Cardiac muscle cell (in vitro differentiated cells and primary cell): ENCODE data around the gene TIGAR. TPM values are rescaled to one million over a fixed set of nuclear protein-coding genes. Genes with fewer than 3 reads are reported as not detected.

Experiments
- DNase-seq, 2 donors: peaks; one replicate each; pipeline versions ENCODE4 v3.0.0 to v3.0.0-alpha.2; 2010 to 2017; ENCODE audit warnings: low read depth in 1 of 2, low spot score in 1 of 2
- H3K27ac ChIP-seq: fragments of 200-600 bp; sonication (generic); 2 replicates; pipeline ENCODE4 v1.5.1; 2016
- H3K27me3 ChIP-seq: fragments of 200-600 bp; sonication (generic); 2 replicates; pipeline ENCODE4 v1.6.0; 2016; ENCODE audit warnings: control low read depth
- H3K36me3 ChIP-seq: fragments of 200-600 bp; sonication (generic); 2 replicates; pipeline ENCODE4 v1.5.1; 2016; ENCODE audit warnings: control low read depth
- H3K4me1 ChIP-seq: fragments of 200-600 bp; sonication (generic); 2 replicates; pipeline ENCODE4 v1.8.1; 2017; ENCODE audit warnings: low read depth, mild to moderate bottlenecking, mixed run types
- H3K4me3 ChIP-seq: fragments of 200-600 bp; sonication (generic); 2 replicates; pipeline ENCODE4 v1.5.1; 2016; ENCODE audit warnings: mild to moderate bottlenecking
- H3K9me3 ChIP-seq: fragments of 200-600 bp; sonication (generic); 2 replicates; pipeline ENCODE4 v1.5.1; 2017; ENCODE audit warnings: low read depth, mild to moderate bottlenecking, control low read depth
- polyA plus RNA-seq: library from polyadenylated mRNA; unstranded; fragments of >200 nt; fragmentation: Nextera tagmentation; extraction: Ambion mirVana; gene quantifications from 2 replicates; pipeline ENCODE4 v1.2.1, GENCODE V29; 2016
- total RNA-seq: library from RNA; depleted of rRNA; stranded (reverse); fragments of >200 nt; gene quantifications from 2 replicates; pipeline ENCODE4 v1.2.3, GENCODE V29; 2016
- TF ChIP-seq, protein P1 (sequence below): IDR thresholded peaks from 2 replicates; pipeline ENCODE4 v1.5.1; 2012; ENCODE audit warnings: low read depth, mild to moderate bottlenecking, low read length

The TIGAR gene
- total and polyA plus RNA-seq, 2 experiments from 2014 or later = 2.7 to 16.4 TPM

DNA sequence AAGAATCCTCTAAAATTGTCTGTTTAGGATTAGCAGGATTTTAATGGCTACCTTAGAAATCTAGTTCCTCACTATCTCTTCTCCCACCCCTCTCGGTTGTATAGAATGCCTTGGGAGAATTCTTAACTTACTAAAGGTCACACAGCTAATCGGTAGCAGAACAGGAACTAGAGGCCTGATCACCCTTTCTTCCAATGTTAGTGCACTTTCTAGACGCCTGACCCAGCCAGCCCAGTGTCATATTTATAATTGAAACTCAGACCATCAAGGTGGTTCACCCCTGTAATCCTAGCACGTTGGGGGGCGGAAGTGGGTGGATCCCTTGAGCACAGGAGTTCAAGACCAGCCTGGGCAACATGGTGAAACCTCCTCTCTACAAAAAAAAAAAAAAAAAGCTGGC is 1.7 kb downstream of the TIGAR start:
- H3K36me3 ChIP-seq = no peaks in the 10 kb centered on the region
- H3K4me3 ChIP-seq = no peak overlapping the region
- H3K27ac ChIP-seq = no peak overlapping the region
- TF ChIP-seq, protein P1, sequence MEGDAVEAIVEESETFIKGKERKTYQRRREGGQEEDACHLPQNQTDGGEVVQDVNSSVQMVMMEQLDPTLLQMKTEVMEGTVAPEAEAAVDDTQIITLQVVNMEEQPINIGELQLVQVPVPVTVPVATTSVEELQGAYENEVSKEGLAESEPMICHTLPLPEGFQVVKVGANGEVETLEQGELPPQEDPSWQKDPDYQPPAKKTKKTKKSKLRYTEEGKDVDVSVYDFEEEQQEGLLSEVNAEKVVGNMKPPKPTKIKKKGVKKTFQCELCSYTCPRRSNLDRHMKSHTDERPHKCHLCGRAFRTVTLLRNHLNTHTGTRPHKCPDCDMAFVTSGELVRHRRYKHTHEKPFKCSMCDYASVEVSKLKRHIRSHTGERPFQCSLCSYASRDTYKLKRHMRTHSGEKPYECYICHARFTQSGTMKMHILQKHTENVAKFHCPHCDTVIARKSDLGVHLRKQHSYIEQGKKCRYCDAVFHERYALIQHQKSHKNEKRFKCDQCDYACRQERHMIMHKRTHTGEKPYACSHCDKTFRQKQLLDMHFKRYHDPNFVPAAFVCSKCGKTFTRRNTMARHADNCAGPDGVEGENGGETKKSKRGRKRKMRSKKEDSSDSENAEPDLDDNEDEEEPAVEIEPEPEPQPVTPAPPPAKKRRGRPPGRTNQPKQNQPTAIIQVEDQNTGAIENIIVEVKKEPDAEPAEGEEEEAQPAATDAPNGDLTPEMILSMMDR = no peak
- no peak for DNase-seq
- H3K27me3 ChIP-seq = no peaks in the 10 kb centered on the region
- peaks cover 5% of the 10 kb centered on the region for H3K4me1 ChIP-seq
- H3K9me3 ChIP-seq = no peaks in the 10 kb centered on the region

DNA sequence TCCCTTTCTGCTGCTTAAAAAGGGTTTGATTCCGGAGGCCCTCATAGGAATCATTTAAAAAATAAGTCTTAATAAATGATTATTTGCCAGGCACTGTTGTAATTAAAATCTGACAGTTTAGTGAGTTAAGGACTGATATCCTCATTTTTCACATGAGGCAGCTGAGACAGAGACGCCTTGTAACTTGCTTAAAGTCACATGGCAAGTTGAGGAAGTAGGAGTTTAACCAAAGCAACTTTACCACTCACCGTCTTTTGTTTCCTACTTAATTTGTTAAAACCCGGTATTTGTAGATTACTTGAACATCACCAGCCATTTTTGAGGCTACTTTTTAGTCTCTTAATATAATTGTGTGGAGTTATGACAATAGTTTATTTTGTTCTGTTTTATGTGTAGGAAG is 2.4 kb downstream of the TIGAR start:
- H3K36me3 ChIP-seq = no peaks in the 10 kb centered on the region
- no peak overlapping the region for H3K4me3 ChIP-seq
- no peak for DNase-seq
- no peak overlapping the region for H3K27ac ChIP-seq
- H3K4me1 ChIP-seq = peaks cover 5% of the 10 kb centered on the region
- no peaks in the 10 kb centered on the region for H3K27me3 ChIP-seq
- TF ChIP-seq, protein P1 = no peak
- H3K9me3 ChIP-seq = no peaks in the 10 kb centered on the region

DNA sequence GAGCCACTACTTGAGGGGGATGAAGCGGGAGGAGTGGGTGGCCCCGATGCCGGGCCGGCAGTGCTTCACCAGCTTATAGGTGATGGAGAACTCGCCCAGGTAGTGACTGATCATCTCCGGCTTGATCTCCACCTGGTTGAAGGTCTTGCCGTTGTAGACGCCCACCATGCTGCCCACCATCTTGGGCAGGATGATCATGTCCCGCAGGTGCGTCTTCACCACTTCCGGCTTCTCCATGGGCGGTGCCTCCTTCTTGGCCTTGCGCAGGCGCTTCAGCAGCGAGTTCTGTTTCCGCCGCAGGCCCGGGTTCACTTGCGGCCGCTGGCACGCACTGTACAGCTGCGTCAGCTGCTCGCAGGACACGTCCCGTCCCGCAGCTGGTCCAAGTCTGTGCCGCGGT is 3.4 kb downstream of the TIGAR start:
- no peaks in the 10 kb centered on the region for H3K27me3 ChIP-seq
- H3K4me1 ChIP-seq = peaks cover 5% of the 10 kb centered on the region
- TF ChIP-seq, protein P1 = no peak
- no peaks in the 10 kb centered on the region for H3K9me3 ChIP-seq
- no peak overlapping the region for H3K27ac ChIP-seq
- no peak overlapping the region for H3K4me3 ChIP-seq
- DNase-seq = no peak
- no peaks in the 10 kb centered on the region for H3K36me3 ChIP-seq

DNA sequence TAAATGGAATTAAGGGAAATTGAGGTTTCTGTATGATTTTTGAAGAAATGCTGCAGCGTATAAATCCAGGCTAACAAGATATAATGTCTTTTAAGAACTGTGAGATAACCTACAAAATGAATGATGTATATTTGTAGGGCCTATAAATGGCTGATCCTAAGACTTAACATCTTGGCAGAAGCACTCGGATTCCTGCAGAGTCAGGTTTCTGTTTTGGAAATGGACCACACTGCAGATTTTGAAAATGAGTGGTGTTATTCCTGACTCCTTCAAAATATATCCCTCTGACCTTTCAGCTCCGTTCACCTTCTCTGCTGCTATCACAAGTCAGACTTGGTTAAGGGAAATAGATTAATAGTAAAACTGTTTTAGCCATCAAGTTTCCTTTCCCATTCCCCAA is 5.0 kb downstream of the TIGAR start:
- DNase-seq = no peak
- H3K27ac ChIP-seq = no peak overlapping the region
- no peaks in the 10 kb centered on the region for H3K36me3 ChIP-seq
- TF ChIP-seq, protein P1 = no peak
- no peaks in the 10 kb centered on the region for H3K9me3 ChIP-seq
- no peak overlapping the region for H3K4me3 ChIP-seq
- H3K27me3 ChIP-seq = no peaks in the 10 kb centered on the region
- no peaks in the 10 kb centered on the region for H3K4me1 ChIP-seq

DNA sequence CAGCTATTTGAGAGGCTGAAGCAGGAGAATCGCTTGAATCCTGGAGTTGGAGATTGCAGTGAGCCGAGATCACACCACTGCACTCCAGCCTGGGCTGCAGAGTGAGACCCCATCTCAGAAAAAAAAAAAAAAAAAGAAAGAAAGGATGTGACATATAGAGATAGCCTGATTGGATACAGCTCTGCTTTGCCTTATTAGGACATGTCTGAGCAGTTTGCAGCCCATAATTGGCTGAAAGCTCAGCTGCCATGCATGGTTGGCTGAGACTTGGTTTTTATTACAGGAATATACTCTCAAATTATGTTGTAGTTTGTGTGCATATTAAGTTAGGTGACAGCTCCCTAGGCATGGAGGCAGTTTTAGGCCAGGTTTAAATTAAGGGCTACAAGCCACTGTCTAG is 6.3 kb downstream of the TIGAR start:
- Histone ChIP-seq H3K4me3 (no peak overlapping the region), H3K9me3 (no peaks in the 10 kb centered on the region), H3K4me1 (no peaks in the 10 kb centered on the region), H3K27me3 (no peaks in the 10 kb centered on the region), H3K27ac (no peak overlapping the region), H3K36me3 (peaks cover 5% of the 10 kb centered on the region)
- TF ChIP-seq, protein P1 = no peak
- no peak for DNase-seq

DNA sequence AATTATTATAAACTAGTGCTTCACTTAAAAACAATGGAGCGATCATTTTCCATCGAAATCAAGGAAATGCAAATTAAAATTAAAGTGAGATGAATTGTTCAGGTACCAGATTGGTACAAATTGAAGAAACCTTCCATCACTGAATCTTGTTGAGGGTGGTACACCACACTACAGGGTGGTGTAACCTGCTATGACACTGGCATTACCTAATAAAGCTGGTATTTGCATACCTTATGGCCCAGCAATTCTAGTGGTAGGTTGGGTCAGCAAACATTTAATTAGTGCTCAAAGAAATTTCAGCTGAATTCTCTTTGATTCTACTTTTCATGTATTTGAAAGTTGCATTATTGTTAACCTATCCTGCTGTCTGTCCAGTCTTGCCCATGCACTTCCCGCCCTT is 9.2 kb downstream of the TIGAR start:
- TF ChIP-seq, protein P1 = no peak
- Histone ChIP-seq H3K27me3 (no peaks in the 10 kb centered on the region), H3K27ac (no peak overlapping the region), H3K4me1 (no peaks in the 10 kb centered on the region), H3K9me3 (no peaks in the 10 kb centered on the region), H3K4me3 (no peak overlapping the region), H3K36me3 (peaks cover 5% of the 10 kb centered on the region)
- DNase-seq = no peak
